HepG2 (cell line): ENCODE results near the gene MRPL48. TPM values are rescaled to one million over a fixed set of nuclear protein-coding genes. Genes with fewer than 3 reads are reported as not detected.

Experiments used
- ATRX ChIP-seq: sonication (generic); formaldehyde crosslinking; IDR thresholded peaks from 2 replicates; pipeline ENCODE4 v1.4.0; 2020; ENCODE audit warnings: missing genetic modification reagents, borderline replicate concordance
- CENPX ChIP-seq: sonication (generic); formaldehyde crosslinking; IDR thresholded peaks from 2 replicates; pipeline ENCODE4 v1.9.0; 2021; ENCODE audit warnings: mild to moderate bottlenecking, missing genetic modification reagents, moderate library complexity
- ELF1 ChIP-seq: sonication (generic); formaldehyde crosslinking; IDR thresholded peaks from 2 replicates; pipeline ENCODE4 v1.4.0; 2020; ENCODE audit warnings: missing genetic modification reagents
- FOSL1 ChIP-seq: sonication (generic); formaldehyde crosslinking; IDR thresholded peaks from 2 replicates; pipeline ENCODE4 v1.9.0; 2021; ENCODE audit warnings: missing genetic modification reagents, borderline replicate concordance
- GABPB1 ChIP-seq: IDR thresholded peaks from 2 replicates; pipeline ENCODE4 v1.6.1; 2016; ENCODE audit warnings: mild to moderate bottlenecking, missing genetic modification reagents, moderate library complexity, missing compliant biosample characterization
- HOXA5 ChIP-seq: sonication (generic); formaldehyde crosslinking; IDR thresholded peaks from 2 replicates; pipeline ENCODE4 v1.4.0; 2020; ENCODE audit warnings: missing genetic modification reagents
- MED1 ChIP-seq: sonication (generic); formaldehyde crosslinking; IDR thresholded peaks from 2 replicates; pipeline ENCODE4 v1.4.0; 2020; ENCODE audit warnings: missing genetic modification reagents
- NFYC ChIP-seq: IDR thresholded peaks from 2 replicates; pipeline ENCODE4 v1.6.1; 2016; ENCODE audit warnings: missing genetic modification reagents, missing compliant biosample characterization
- SIX4 ChIP-seq: sonication (generic); formaldehyde crosslinking; IDR thresholded peaks from 2 replicates; pipeline ENCODE4 v1.4.0; 2020; ENCODE audit warnings: missing genetic modification reagents
- SP5 ChIP-seq: IDR thresholded peaks from 2 replicates; pipeline ENCODE4 v1.6.1; 2016; ENCODE audit warnings: low read depth, borderline replicate concordance
- TEAD2 ChIP-seq: sonication (generic); formaldehyde crosslinking; IDR thresholded peaks from 2 replicates; pipeline ENCODE4 v1.9.0; 2021; ENCODE audit warnings: missing genetic modification reagents
- THAP11 ChIP-seq: IDR thresholded peaks from 2 replicates; pipeline ENCODE4 v1.6.1; 2016; ENCODE audit warnings: missing biosample characterization, missing genetic modification reagents
- ZNF430 ChIP-seq: sonication (generic); formaldehyde crosslinking; IDR thresholded peaks from 2 replicates; pipeline ENCODE4 v1.9.0; 2021; ENCODE audit warnings: mild to moderate bottlenecking, missing genetic modification reagents
- ZNF747 ChIP-seq: sonication (generic); formaldehyde crosslinking; IDR thresholded peaks from 2 replicates; pipeline ENCODE4 v1.8.1; 2023; ENCODE audit warnings: missing genetic modification reagents, mild to moderate bottlenecking, borderline replicate concordance
- polyA plus RNA-seq, 8 experiments: library from polyadenylated mRNA; depleted of rRNA in 3 of 8; stranded (reverse) in 7 of 8; unstranded in 1 of 8; fragments of >200 nt; fragmentation: Illumina TruSeq in 4 of 8; extraction: Trizol in 4 of 8; gene quantifications; 2 replicates each; pipeline versions ENCODE4 v1.2.1 to v1.2.3, GENCODE V29; 2011 to 2016; ENCODE audit warnings: low read depth in 4 of 8, missing spikeins in 1 of 8, mixed read lengths in 1 of 8; ENCODE audit not compliant: insufficient read depth in 1 of 8
- total RNA-seq, 5 experiments: library from RNA; depleted of rRNA; stranded (reverse); fragments of >200 nt; fragmentation: Illumina TruSeq; extraction: Trizol; gene quantifications; 2 replicates each; pipeline ENCODE4 v1.2.3, GENCODE V29; 2016; ENCODE audit warnings: low read depth in 1 of 5
- TF ChIP-seq, protein P1 (sequence below): sonication (generic); formaldehyde crosslinking; IDR thresholded peaks from 2 replicates; pipeline ENCODE4 v1.4.0; 2020; ENCODE audit warnings: missing genetic modification reagents
- TF ChIP-seq, protein P2 (sequence below): sonication (generic); formaldehyde crosslinking; IDR thresholded peaks from 2 replicates; pipeline ENCODE4 v1.8.1; 2023; ENCODE audit warnings: mild to moderate bottlenecking, inconsistent platforms, moderate library complexity, missing genetic modification reagents, borderline replicate concordance
- TF ChIP-seq, protein P3 (sequence below): sonication (generic); formaldehyde crosslinking; IDR thresholded peaks from 2 replicates; pipeline ENCODE4 v1.4.0; 2020; ENCODE audit warnings: missing genetic modification reagents
- TF ChIP-seq, protein P4 (sequence below): IDR thresholded peaks from 2 replicates; pipeline ENCODE4 v1.6.1; 2018; ENCODE audit warnings: missing genetic modification reagents, mild to moderate bottlenecking, missing compliant biosample characterization
- TF ChIP-seq, protein P5 (sequence below): sonication (generic); formaldehyde crosslinking; IDR thresholded peaks from 2 replicates; pipeline ENCODE4 v1.9.0; 2021; ENCODE audit warnings: mild to moderate bottlenecking, missing genetic modification reagents

The MRPL48 gene
- total and polyA plus RNA-seq, 2 of the 13 experiments (the other 11 are each of a cell fraction or from before 2014, with no cell fraction given): 61.2 to 67.9 TPM

DNA sequence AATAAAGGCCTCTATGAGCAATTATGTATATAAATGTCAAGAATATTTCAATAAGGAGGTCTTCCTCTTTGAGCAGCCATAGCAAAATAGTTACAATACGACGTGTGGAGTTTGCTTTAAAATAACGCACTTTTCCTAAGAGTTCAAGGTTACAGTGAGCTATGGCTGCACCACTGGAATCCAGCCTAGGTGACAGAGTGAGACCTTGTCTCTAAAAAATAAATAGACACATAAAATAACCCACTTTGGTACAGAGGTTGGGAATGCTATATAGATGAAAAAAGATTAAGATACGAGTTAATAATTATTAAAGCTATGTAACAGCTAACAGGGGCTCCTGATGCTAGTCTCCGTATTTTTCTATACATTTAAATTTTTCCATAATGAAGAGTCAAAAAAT is 39.4 kb upstream of the MRPL48 start (continued):
- TF ChIP-seq, protein P1, sequence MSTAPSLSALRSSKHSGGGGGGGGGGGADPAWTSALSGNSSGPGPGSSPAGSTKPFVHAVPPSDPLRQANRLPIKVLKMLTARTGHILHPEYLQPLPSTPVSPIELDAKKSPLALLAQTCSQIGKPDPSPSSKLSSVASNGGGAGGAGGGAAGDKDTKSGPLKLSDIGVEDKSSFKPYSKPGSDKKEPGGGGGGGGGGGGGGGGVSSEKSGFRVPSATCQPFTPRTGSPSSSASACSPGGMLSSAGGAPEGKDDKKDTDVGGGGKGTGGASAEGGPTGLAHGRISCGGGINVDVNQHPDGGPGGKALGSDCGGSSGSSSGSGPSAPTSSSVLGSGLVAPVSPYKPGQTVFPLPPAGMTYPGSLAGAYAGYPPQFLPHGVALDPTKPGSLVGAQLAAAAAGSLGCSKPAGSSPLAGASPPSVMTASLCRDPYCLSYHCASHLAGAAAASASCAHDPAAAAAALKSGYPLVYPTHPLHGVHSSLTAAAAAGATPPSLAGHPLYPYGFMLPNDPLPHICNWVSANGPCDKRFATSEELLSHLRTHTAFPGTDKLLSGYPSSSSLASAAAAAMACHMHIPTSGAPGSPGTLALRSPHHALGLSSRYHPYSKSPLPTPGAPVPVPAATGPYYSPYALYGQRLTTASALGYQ: no peak
- TF ChIP-seq, protein P2, sequence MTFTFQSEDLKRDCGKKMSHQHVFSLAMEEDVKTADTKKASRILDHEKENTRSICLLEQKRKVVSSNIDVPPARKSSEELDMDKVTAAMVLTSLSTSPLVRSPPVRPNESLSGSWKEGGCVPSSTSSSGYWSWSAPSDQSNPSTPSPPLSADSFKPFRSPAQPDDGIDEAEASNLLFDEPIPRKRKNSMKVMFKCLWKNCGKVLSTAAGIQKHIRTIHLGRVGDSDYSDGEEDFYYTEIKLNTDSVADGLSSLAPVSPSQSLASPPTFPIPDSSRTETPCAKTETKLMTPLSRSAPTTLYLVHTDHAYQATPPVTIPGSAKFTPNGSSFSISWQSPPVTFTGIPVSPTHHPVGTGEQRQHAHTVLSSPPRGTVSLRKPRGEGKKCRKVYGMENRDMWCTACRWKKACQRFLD (CRISPR knock-in tag): no peak
- TF ChIP-seq ZNF747 (CRISPR knock-in tag) (no peak), FOSL1 (no peak), SIX4 (no peak), NFYC (CRISPR knock-in tag) (no peak), SP5 (CRISPR knock-in tag) (no peak), TEAD2 (no peak), ATRX (CRISPR knock-in tag) (no peak), ZNF430 (CRISPR knock-in tag) (no peak), CENPX (CRISPR knock-in tag) (no peak), MED1 (0 out of 2 replicates have a peak, but pooled peaks have one; percentile 40), THAP11 (CRISPR knock-in tag) (peak; percentile 38; the same call in 1 of the 2 replicates), HOXA5 (CRISPR knock-in tag) (no peak), ELF1 (CRISPR knock-in tag) (no peak), GABPB1 (CRISPR knock-in tag) (no peak)
- TF ChIP-seq, protein P3, sequence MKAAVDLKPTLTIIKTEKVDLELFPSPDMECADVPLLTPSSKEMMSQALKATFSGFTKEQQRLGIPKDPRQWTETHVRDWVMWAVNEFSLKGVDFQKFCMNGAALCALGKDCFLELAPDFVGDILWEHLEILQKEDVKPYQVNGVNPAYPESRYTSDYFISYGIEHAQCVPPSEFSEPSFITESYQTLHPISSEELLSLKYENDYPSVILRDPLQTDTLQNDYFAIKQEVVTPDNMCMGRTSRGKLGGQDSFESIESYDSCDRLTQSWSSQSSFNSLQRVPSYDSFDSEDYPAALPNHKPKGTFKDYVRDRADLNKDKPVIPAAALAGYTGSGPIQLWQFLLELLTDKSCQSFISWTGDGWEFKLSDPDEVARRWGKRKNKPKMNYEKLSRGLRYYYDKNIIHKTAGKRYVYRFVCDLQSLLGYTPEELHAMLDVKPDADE (CRISPR knock-in tag): no peak
- TF ChIP-seq, protein P4, sequence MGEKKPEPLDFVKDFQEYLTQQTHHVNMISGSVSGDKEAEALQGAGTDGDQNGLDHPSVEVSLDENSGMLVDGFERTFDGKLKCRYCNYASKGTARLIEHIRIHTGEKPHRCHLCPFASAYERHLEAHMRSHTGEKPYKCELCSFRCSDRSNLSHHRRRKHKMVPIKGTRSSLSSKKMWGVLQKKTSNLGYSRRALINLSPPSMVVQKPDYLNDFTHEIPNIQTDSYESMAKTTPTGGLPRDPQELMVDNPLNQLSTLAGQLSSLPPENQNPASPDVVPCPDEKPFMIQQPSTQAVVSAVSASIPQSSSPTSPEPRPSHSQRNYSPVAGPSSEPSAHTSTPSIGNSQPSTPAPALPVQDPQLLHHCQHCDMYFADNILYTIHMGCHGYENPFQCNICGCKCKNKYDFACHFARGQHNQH (CRISPR knock-in tag): no peak
- TF ChIP-seq, protein P5, sequence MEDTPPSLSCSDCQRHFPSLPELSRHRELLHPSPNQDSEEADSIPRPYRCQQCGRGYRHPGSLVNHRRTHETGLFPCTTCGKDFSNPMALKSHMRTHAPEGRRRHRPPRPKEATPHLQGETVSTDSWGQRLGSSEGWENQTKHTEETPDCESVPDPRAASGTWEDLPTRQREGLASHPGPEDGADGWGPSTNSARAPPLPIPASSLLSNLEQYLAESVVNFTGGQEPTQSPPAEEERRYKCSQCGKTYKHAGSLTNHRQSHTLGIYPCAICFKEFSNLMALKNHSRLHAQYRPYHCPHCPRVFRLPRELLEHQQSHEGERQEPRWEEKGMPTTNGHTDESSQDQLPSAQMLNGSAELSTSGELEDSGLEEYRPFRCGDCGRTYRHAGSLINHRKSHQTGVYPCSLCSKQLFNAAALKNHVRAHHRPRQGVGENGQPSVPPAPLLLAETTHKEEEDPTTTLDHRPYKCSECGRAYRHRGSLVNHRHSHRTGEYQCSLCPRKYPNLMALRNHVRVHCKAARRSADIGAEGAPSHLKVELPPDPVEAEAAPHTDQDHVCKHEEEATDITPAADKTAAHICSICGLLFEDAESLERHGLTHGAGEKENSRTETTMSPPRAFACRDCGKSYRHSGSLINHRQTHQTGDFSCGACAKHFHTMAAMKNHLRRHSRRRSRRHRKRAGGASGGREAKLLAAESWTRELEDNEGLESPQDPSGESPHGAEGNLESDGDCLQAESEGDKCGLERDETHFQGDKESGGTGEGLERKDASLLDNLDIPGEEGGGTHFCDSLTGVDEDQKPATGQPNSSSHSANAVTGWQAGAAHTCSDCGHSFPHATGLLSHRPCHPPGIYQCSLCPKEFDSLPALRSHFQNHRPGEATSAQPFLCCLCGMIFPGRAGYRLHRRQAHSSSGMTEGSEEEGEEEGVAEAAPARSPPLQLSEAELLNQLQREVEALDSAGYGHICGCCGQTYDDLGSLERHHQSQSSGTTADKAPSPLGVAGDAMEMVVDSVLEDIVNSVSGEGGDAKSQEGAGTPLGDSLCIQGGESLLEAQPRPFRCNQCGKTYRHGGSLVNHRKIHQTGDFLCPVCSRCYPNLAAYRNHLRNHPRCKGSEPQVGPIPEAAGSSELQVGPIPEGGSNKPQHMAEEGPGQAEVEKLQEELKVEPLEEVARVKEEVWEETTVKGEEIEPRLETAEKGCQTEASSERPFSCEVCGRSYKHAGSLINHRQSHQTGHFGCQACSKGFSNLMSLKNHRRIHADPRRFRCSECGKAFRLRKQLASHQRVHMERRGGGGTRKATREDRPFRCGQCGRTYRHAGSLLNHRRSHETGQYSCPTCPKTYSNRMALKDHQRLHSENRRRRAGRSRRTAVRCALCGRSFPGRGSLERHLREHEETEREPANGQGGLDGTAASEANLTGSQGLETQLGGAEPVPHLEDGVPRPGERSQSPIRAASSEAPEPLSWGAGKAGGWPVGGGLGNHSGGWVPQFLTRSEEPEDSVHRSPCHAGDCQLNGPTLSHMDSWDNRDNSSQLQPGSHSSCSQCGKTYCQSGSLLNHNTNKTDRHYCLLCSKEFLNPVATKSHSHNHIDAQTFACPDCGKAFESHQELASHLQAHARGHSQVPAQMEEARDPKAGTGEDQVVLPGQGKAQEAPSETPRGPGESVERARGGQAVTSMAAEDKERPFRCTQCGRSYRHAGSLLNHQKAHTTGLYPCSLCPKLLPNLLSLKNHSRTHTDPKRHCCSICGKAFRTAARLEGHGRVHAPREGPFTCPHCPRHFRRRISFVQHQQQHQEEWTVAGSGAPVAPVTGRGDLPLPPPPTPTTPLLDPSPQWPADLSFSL (CRISPR knock-in tag): no peak
